ENCODE measurements around the gene RNF217.

Gene RNF217

DNA sequence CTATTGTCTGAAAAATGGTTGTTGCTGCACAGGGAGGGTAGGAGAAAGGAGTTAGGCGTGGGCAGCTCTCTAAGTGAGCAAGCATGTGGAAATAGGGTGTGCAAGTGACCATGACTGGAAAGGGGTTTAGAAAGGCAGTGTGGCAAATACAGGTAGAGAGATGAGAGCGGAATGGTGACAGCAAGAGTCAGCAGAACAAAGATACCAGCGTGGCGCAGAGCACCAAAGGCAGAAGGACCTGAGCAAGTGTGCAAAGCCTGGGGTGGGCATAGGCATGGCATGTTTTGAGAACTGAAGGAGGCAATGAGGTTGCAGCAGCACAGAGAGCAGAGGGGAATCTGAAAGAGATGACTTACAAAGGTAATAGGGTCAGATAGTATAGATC is 17.0 kb downstream of the RNF217 start:
- DNase-seq (ENCODE audit: low read depth), result no peak
- no peak overlapping the region for H3K4me3 ChIP-seq (ENCODE audit: low read depth, low read length)
- TF ChIP-seq, protein P1, sequence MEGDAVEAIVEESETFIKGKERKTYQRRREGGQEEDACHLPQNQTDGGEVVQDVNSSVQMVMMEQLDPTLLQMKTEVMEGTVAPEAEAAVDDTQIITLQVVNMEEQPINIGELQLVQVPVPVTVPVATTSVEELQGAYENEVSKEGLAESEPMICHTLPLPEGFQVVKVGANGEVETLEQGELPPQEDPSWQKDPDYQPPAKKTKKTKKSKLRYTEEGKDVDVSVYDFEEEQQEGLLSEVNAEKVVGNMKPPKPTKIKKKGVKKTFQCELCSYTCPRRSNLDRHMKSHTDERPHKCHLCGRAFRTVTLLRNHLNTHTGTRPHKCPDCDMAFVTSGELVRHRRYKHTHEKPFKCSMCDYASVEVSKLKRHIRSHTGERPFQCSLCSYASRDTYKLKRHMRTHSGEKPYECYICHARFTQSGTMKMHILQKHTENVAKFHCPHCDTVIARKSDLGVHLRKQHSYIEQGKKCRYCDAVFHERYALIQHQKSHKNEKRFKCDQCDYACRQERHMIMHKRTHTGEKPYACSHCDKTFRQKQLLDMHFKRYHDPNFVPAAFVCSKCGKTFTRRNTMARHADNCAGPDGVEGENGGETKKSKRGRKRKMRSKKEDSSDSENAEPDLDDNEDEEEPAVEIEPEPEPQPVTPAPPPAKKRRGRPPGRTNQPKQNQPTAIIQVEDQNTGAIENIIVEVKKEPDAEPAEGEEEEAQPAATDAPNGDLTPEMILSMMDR (conservative IDR thresholded peaks at IDR 0.05; ENCODE audit: low read depth, low read length), result no peak

DNA sequence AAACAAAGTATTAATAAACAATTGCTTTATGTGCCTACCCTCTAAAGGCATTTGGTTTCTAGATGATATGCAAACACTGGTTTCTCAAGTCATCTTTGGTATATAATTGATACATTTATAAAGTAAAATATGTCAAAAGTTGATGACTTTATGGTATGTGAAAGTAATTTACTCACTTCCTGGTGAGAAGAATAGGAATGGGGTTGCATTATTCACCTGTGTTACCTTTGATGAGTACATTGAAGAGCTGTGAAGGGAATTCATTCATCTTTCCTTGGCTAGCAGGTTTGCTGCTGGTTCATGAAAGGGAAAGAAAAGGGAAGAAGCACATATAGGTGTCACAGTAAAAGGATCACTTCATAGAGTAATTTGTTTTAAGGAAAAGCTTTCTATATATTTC is 20.4 kb downstream of the RNF217 start:
- DNase-seq (ENCODE audit: low read depth), result no peak
- H3K4me3 ChIP-seq (ENCODE audit: low read depth, low read length), result no peak overlapping the region
- TF ChIP-seq, protein P1 (conservative IDR thresholded peaks at IDR 0.05; ENCODE audit: low read depth, low read length), result no peak

DNA sequence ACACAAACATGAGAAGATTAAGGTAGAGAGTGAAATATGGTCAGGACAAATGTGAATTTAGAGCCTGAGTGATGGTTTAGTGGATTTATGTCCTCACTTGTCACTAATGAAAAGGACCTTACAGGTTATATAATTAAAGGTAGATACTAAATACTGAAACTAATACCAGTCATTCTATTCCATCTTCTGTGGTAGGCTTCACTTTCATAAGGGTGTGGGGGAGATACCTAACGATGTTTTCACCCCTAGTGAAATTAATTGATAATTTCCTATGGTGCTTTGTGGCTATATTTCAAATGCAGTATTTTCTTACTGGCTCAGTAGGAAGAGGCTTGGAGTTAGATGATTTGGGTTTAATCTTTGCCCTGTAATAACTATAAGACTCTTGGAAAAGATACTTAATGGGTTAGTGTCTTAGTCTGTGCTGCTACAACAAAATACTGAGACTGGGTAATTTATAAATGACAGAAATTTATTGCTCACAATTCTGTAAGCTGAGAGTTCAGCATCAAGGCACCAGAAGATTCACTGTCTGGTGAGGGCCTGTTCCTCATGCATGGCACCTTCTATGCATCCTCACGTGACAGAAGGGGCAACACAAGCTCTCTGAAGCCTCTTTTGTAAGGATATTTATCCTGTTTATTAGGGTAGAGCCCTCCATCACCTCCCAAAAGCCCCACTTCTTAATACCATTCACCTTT is 21.3 kb downstream of the RNF217 start:
- H3K4me3 ChIP-seq (ENCODE audit: low read depth, low read length), result no peak overlapping the region
- no peak for DNase-seq (ENCODE audit: low read depth)
- TF ChIP-seq, protein P1 (conservative IDR thresholded peaks at IDR 0.05; ENCODE audit: low read depth, low read length), result no peak

DNA sequence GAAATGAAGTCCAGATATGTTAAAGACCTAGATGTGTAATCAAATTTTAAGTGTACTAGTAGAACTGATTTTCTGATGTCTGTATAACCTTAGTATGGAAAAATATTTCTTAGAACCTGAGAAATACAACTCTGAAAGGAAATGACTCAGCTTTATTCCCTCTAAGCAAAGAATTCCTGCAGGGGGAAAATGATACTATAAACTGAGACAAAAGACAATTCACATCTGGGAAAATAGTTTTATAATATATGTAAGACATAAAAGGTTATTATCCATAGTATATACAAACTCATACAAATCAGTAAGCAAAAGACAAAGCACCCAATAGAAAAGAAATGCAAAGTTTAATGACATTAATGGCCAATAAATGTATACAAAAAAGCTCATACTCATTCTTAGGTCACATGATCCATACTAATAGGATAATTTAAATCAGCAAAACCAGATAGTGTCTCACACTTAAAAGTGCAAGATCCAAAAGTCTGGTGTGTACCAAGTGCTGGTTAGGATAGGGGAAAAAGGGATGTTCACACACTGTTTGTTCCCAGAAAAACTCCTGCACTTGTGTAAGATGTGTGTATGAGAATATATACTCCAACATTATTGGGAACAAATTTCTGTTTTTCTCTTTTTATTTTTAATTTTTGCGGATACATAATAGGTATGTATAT is 22.6 kb downstream of the RNF217 start:
- DNase-seq (ENCODE audit: low read depth), result peak; percentile 62
- TF ChIP-seq, protein P1 (conservative IDR thresholded peaks at IDR 0.05; ENCODE audit: low read depth, low read length), result no peak
- no peak overlapping the region for H3K4me3 ChIP-seq (ENCODE audit: low read depth, low read length)

DNA sequence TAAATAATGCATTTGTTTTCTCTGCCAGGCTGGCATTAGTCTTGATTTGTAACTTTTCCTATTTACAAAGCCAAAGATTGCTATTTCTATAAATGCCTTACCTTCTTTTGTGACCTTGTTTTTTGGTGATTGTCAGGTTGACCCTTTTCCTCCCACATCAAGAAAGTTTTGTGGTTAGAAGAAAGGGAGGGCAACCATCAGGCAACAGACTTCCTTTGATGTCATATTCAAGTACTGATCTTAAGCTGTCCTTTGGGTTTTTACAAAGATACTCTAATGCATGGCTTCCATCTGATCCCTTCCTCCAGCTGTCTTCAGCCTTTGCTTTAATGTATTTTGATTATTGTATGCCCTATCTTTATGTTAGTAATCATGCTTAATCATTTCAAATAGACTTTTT is 23.9 kb downstream of the RNF217 start:
- no peak overlapping the region for H3K4me3 ChIP-seq (ENCODE audit: low read depth, low read length)
- no peak for DNase-seq (ENCODE audit: low read depth)
- TF ChIP-seq, protein P1 (conservative IDR thresholded peaks at IDR 0.05; ENCODE audit: low read depth, low read length), result no peak

DNA sequence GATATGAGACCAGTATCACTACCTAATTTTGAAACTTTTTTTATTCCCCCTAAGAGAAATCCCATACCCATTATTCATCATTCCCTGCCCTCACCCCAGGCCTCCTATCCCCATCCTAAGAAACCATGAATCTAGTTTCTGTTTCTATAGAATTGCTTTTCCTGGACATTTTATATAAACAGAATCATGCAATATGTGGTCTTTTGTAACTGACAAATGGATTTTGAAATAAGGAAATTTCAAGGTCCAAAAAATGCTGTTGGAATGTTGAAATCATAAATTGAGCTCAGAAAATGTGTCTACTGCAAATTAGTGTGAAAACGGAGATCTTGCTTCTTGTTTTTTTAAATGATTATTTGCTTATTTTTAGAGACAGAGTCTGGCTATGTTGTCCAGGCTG is 25.1 kb downstream of the RNF217 start:
- peak; percentile 39 for DNase-seq (ENCODE audit: low read depth)
- TF ChIP-seq, protein P1 (conservative IDR thresholded peaks at IDR 0.05; ENCODE audit: low read depth, low read length), result no peak
- H3K4me3 ChIP-seq (ENCODE audit: low read depth, low read length), result no peak overlapping the region
